BE2C (cell line): ENCODE measurements around the gene DNAJC6.

Source experiments
- DNase-seq: peaks from one replicate; pipeline ENCODE4 v3.0.0-alpha.2; 2020
- H3K27me3 ChIP-seq: fragments of 250-450 bp; sonication (Bioruptor Pico); 2 replicates; pipeline ENCODE4 v1.5.1; 2020; ENCODE audit warnings: mild to moderate bottlenecking
- H3K36me3 ChIP-seq: fragments of 250-450 bp; sonication (Bioruptor Pico); 2 replicates; pipeline ENCODE4 v1.5.1; 2020; ENCODE audit warnings: mild to moderate bottlenecking
- H3K4me1 ChIP-seq: fragments of 250-450 bp; sonication (Bioruptor Pico); 2 replicates; pipeline ENCODE4 v1.5.1; 2020
- H3K4me3 ChIP-seq: 2 replicates; pipeline ENCODE4 v1.5.1; 2011; ENCODE audit warnings: low read depth, low read length
- H3K9me3 ChIP-seq: fragments of 250-450 bp; sonication (Bioruptor Pico); 2 replicates; pipeline ENCODE4 v1.5.1; 2020
- CTCF ChIP-seq: IDR thresholded peaks from 2 replicates; pipeline ENCODE4 v1.5.1; 2012; ENCODE audit warnings: mild to moderate bottlenecking, low read depth, low read length

DNAJC6 gene

GRCh38 chr1:65458730-65459396 is 149.5 kb downstream of the DNAJC6 start:
- no peak for TF ChIP-seq CTCF
- no peaks in the 10 kb centered on the region for H3K27me3 ChIP-seq
- H3K36me3 ChIP-seq: no peaks in the 10 kb centered on the region
- no peaks in the 10 kb centered on the region for H3K4me1 ChIP-seq
- no peak for DNase-seq
- no peaks in the 10 kb centered on the region for H3K9me3 ChIP-seq
- no peak overlapping the region for H3K4me3 ChIP-seq

- Histone ChIP-seq H3K36me3 (no peaks in the 10 kb centered on the region), H3K27me3 (no peaks in the 10 kb centered on the region), H3K4me1 (no peaks in the 10 kb centered on the region), H3K9me3 (no peaks in the 10 kb centered on the region), H3K4me3 (no peak overlapping the region)
- peak; percentile 58 for TF ChIP-seq CTCF
- DNase-seq: no peak
Measured at GRCh38 chr1:65459397-65459768, 150.0 kb downstream of the DNAJC6 start.
